HG03460 (cell line): Measurements from ENCODE around the gene CIB2.

Source experiments
- ATAC-seq: cut with Tn5 transposase; IDR thresholded peaks from one replicate; pipeline ENCODE4 v1.9.1; 2021; ENCODE audit not compliant: unreplicated experiment

The CIB2 gene

DNA sequence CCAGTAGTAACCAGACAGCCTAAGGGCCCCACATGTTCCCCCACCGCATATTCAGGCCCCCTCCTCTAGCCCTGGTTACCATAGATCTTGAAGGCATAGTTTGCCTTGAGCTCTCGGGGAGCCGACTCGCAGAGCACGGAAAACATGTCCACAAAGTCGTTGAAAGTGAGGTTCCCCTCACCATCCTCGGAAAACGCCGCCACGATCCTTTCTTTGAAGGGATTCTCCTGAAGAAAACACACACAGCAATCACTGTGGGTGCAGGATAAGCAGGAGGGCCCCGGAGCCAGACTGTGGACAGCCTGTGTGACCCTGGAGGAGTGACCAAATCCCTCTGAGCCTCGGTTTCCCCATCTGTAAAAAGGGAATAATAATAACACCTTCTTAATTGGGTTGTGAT, 22.1 kb downstream of the CIB2 start:
- ATAC-seq: no peak

DNA sequence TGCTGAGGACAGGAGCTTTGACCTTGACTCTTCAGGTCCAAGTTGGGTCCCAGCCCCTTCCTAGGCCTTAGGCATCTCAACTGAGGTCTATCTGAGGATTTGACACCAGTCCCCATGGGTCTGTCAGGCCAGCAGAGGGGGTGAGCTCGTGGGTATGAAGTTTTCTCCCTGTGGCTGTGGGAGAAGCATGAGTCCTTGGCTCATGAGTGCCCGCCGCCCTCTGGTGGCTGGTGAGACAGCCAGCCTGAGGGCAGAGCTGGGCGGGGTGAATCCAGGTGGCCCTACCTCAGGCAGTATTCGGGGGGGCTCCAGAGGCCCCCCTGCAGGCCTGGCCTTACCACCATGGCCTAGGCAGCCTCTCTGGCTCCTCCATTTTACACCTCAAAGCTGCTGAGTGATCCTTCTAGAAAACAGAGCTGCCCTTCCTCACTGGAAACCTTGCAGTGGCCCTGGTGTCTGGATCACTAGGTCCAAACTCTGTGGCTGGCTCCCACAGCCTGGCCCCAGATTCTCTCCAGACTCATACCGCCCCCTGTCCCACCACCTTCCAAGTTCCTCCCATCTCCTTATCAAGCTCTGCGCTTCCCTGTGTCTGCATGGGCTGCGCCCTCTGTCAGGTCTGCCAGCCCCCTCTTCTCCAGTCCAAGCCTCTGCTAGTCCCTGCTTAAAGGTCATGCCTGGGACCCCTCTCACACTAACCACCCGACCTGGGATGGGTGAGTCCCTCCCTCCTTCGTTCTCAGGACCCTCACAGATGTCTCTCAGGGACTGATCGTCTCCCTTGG, 22.8 kb downstream of the CIB2 start:
- peak; percentile 50 for ATAC-seq

DNA sequence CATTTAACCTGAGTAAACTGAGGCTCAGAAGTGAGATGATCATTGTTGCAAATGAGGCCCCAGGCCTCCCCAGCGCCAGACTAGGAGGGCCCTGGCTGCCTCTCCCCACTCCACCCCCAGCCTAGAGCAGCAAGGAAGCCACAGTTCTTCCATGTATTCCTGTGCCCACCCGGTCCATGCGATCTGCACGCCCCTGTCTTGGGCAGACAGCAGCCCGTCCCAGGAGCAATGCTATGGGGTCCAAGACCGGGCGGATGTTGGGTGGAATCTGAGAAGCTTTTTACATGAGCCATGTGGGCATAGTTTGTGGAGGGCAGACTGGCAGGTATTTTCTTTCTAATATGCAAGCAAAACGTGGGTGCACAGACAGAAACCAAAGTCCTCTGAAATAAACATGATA, 23.8 kb downstream of the CIB2 start:
- ATAC-seq: no peak

DNA sequence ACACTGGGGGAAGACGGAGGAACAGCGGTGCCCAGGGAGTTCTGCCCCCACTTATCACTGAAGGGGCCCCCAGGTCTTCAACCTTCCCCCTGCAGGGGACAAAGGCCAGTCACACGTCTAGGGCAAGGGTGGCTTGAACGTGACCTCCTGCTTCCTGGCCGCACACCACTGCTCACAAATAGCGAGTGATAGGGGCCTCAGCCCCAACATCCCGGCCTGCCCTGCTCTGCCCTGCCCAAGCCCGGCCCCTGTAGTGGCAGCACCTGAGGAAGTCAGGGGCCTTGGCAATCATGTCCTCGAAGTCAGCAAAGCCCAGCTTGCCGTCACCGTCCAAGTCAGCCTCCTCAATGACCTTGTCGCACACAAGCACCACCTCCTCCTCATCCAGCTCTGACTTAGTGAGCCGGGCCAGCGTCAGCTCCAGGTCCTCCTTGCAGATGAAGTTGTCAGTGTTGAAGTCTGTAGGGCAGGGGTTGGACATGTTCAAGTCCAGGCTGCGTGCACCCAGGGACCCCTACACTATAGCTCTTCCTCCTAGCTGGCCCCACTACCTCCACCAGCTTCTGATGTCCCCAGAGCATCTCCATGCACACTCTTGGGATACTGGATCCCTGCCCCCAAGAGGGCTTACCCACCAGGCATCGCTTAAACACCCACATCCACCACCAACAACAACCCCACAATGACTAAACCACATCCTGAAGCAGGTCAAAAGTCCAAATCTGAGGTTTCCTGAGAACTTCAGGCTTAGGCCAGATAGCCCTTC, 25.6 kb downstream of the CIB2 start:
- ATAC-seq: no peak

DNA sequence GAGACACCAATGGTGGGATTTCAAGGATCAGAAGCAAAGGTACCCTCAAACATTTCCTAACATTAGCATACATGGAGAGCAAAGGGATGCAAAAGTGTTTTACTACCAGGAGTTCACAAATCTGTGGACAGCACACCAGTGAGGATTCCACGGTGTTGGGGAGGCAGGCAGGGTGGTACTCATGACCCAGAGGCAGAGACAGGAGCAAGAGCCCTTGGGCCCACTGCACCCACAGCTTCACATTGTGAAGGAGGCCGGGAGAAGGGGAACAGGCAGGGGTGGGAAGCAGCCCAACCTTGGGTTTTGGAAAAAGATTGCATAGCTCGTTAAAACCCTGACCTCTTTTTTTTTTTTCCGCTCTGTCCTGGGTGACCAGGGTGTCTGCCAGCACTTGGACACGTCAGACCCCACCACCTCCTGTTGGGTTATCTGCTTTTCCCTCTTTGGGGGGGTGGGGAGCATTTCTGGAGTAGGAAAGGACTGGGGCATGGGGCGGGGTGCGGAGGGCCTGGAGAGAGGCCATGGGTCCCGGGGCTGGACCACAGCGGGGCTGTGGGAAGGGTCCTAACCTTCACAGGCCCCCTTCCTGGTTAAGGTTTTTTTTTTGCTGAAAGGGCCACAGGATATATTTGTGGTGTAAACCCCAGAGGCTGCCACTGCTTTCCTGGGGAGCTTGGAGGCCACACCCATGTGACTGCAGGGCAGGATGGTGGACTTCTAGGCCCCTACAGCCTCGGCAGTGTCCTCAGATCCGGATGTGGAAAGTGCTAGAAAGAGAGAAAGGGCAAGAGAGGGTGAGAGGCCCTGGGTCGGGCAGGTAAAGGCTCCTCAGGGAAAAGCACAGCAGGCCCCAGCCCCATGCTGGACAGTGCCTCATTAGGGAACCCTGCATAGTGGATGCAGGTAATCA, 26.4 kb downstream of the CIB2 start:
- ATAC-seq: no peak

DNA sequence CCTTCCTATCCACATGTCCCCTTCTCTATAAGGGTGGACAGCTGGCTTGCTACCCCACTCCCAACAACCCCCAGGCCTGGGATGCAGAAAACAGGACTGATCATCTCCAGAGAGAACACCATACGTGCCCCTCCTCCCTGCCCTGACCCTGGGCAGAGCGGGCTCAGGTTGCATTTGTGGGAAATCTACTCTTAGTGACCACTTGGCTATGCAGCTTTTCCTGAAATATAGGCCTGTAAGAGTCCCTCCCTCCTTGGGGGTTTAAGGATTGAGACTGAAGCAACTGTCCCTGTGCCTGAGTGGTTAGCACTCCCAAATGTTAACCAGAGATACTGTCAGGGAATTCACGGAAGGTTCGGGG, 27.1 kb downstream of the CIB2 start:
- peak; percentile 15 for ATAC-seq

DNA sequence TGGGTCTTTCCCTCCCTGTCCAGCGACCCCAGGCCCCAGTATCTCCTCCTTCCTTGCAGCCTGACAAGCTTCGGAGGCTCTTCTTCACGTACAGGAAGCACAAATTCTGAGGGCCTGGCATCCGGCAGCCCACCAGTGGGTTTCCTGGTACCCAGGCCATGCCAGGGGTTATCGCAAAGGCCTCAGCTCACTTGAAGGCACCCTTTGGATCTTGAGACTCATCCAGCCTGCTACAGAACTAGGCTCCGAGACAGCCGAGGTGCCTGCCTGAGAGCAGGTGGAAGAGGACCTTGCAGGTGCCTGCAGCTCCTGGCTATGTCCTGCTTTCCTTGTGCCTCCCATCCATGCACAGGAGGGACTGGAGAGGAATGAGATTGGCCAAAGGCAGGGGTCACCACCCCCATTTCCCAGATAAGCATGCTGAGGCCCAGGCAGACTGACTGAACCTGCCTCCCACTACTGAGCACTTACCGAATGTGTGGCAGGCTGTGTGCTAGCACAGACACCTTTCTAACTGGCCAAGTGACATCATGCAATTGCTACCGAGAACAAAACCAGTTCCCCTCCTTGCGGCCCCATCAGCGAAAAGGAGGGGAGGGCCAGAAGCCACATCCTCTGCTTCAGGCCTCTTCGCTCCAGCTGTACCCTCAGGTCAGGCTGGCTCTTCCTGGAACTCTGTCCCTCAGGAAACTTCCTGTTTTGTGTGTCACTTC, 27.7 kb downstream of the CIB2 start:
- ATAC-seq: peak; percentile 78

DNA sequence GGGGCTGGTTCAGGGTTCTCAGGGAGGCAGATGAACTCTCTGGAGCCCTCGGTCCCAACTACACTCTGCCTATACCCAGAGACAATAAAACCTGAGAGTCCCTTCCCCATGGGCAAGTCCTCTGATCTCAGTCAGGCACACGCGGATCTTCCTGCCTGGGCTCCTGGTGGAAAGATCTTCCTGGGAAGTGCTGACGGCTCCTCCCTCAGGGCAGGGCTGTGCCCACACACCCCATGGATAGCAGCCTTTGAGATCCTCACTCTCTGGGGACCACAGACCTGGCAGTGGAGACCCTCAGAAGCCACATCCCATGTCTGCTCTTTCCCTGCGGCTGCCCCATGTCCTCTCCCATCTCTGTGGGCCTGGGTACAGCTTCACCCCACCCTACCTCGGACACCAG, 28.5 kb downstream of the CIB2 start:
- no peak for ATAC-seq

DNA sequence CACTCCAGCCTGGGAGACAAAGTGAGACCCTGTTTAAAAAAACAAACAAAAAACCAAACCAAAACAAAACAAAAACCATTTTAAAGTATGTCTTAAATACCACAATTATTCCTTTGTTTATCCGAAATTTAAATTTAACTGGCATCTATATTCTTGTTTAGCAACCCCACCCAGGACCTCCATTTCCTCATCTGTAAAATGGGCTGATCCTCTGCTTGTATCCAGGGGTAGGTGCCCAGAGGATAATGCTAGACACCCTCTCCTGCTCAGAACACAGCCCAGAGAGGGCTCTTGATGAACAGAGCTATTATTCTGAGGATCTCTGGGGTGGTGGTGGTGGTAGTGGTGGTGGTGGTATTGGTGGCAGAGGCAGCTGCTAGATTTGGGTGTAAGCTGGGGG, 29.0 kb downstream of the CIB2 start:
- no peak for ATAC-seq

DNA sequence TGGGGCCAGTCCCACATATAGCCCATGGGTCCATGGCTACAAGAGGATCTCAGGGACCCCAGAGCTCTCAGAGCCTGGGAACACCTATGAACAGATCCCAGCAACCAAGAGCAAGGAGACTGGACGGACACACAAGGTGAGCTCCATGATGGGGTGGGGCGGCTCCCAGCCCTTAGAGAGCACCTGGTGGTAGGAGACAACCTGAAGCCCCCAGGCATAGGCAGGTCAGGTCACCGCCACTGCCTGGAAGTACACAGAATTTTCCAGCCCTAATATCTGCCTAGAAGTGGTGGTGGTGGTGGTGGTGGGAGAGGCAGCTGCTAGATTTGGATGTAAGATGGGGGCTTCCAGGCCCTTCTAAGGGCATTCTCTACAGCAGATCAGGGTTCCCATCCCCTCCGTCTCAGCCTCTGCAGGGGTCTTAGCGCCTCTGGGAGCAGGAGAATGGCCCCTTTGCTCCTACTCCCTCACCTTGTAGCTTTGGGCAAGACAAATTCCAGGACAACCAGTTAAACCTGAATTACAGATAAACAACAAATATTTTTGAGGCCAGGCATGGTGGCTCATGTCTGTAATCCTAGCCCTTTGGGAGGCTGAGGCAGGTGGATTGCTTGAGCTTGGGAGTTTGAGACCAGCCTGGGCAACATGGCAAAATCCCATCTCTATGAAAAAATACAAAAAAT, 29.7 kb downstream of the CIB2 start:
- no peak for ATAC-seq

DNA sequence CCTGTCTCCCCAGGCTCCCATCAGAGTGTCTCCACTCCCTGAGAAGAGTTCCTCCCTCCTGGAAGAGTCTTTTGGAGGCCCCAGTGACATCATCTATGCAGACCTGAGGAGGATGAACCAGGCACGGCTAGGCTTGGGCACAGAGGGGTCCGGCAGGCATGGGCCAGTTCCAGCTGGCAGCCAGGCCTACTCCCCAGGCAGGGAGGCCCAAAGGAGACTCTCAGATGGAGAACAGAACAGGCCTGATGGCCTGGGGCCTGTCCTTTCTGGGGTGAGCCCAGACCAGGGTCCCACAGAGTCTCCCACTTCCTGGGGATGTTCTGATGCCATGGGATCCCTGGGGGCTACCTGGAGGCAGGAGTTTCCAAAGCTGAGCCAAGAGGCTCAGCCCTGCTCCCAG, 30.4 kb downstream of the CIB2 start:
- no peak for ATAC-seq

DNA sequence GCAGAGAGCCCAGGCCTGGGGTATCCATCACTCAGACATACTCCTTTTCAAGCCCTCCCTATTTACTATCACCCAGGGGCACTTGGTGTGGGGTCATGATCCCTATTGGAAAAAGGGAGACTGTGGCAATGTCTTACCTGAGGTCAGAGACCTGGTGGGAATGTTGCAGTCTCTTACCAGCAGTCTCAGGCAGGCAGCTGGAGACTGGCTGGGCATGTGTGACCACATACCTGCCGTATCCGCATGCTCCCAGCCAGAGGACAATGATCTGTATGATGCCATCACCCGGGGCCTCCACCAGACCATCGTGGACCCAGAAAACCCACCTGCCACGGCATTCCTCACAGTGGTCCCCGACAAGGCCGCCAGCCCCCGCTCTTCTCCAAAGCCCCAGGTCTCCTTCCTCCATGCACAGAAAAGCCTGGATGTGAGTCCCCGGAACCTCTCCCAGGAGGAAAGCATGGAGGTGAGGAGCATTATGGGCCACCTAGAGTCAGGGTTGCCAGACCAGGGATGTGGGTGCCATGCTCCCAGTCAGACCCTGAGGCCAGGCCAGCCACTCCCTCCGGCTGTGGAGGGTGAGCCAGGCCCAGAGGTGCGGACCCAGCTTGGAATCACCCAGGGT, 33.0 kb downstream of the CIB2 start:
- ATAC-seq: no peak

DNA sequence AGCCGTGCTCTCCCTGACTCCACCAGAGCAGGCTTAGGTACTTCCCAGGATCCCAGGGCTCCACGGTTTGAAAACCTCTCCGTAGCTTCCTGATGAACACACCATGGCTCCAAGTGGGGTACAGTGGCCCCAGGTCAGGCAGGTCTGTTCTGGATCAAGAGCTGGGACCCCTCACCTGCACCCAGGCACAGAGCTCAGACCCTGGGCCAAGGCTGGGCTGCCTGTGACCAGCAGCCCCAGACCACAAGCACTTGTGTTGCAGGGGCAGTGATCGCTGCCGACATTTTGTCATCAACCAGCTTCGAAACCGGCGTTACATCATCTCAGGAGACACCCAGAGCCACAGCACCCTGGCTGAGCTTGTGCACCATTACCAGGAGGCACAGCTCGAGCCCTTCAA, 33.6 kb downstream of the CIB2 start:
- ATAC-seq: no peak

DNA sequence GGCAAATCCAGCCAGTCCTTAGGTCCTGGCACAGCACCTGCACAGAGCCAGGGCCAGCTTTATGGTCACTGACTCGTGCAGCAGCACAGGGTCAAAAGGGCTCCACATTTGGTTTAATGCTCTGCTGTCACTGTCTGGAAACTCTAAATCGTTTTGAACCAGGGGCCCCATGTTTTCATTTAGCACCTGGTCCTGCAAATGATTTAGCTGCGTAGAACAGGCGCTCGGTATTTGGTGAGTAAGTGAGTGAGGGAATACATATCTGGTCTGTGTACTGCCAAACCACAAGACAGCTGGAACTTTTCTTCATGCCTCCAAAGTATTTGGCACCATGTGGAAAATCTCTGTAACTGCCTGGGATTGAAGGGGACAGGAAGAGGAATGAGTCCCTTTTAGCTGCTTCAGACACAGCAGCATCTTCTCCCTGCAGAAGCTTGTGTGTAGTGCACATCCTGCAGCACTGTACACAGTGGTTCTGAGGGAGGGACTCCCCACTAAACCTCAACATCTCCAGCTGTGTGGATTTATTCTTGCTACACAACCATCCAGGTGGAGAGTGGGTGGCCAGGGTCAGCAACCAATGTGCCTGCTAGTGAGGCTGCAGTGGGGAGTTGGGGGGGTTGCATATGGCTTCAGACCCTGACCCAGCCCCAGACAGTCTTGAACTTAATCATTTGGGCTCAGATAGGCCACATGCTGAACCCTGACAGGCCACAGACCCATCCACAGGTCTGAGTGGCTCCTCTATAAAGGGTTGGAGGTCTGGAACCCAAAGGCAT, 37.8 kb downstream of the CIB2 start:
- no peak for ATAC-seq

DNA sequence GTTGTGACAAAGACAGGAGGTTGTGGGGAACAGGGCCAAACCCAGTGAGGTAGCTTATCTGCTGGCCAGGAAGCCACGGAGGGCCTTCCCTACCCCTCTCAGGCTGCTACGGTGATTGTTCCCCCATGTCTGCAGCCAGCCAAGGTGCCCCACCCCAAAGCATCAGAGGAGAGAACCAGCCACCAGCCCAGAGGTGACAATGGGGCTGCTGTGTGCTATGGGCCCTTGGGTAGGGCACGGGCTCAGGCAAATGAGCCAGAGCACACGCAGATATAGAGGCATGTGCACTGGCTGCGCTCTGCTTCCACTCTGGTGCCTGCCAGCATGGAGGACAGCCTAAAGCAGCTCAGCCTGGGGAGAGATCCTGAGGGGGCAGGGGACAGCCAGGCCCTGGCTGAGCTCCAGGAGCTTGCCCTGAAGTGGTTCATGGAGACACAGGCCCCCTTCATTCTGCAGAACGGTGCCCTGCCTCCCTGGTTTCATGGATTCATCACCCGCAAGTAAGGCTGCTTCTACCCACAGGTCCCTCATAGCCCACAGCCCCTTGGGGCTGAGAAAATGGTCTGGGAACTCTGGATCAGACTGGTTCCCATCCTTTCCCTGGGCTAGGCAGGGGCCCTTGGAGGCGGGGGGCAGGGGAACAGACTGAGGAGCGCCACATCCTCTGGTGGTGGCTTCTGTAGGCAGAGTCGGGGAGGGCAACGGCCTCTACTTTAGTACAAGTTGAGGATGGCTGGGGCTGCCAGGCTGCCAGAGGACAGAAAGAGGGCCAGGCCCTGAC, 38.8 kb downstream of the CIB2 start, which contains the start of gene SH2D7:
Gene SH2D7 (plus strand): TSS at position 301 of the 781 bp plus-strand sequence. CDS start 24 bp downstream, at position 325.
- ATAC-seq: no peak

DNA sequence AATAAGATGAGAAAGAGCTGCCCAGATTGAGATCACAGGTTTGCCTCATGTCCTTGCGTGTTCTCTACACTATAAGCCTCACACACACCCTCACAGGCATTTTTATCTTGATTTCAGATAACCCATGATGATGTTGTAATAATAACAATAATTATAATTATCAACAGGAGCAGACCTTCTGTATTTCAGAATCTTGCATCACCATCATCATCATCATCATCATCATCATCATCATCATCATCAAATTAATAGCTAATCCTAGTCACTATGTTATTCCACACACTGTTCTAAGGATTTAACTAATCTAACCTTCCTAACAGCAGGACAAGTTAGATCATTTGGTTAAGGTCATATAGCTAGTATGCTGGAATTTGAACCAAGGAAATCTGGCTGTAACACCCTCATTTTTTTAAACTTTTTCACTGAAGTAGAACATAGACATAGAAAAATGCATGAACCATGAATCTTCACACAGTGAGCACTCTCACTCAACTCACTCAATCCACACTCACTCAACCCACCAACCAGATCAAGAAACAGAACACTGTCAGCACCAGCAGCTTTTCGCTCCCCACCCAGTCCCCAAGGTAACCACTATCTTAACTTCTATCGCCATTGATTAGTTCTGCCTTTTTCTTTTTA, 40.7 kb downstream of the CIB2 start:
- no peak for ATAC-seq

DNA sequence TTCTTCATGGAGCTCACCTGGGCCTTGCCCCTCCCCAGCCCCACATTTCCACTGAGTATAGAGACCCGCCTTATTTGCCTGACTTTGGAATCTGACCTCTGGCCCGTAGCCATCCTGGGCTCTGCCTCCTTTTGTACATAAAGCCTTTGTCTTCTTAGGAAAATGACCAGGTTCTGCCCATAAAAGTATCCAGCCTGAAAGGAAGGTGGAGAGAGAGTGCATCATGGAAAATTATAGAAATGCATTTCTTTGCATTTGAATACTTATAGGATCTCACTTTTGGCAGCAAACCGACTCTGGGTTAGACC, 42.5 kb downstream of the CIB2 start:
- no peak for ATAC-seq
